ENCODE data around the gene GLTP. TPM values are rescaled to one million over a fixed set of nuclear protein-coding genes. Genes with fewer than 3 reads are reported as not detected.

Gene GLTP
- total and polyA plus RNA-seq, 2 experiments from 2014 or later = 20.5 to 24.9 TPM

GRCh38 chr12:109926016-109926415 is 45.7 kb upstream of the GLTP start:
- no peaks in the 10 kb centered on the region for H3K9me3 ChIP-seq (ENCODE audit: low read depth)
- peaks cover 6% of the 10 kb centered on the region for H3K4me1 ChIP-seq (ENCODE audit: low read depth)
- no peaks in the 10 kb centered on the region for H3K36me3 ChIP-seq
- no peaks in the 10 kb centered on the region for H3K27me3 ChIP-seq
- no peak for TF ChIP-seq CTCF (IDR thresholded peaks at IDR 0.05; ENCODE audit: low read depth, low read length)
- DNase-seq (ENCODE audit: low read depth in 1 of 2, low spot score in 1 of 2) = no peak
- no peak overlapping the region for H3K4me3 ChIP-seq
- H3K27ac ChIP-seq = peak overlapping the region; percentile 73

GRCh38 chr12:109925185-109925840 is 45.0 kb upstream of the GLTP start:
- Histone ChIP-seq H3K4me1 (ENCODE audit: low read depth) (peaks cover 6% of the 10 kb centered on the region), H3K27me3 (no peaks in the 10 kb centered on the region), H3K4me3 (no peak overlapping the region), H3K27ac (peak overlapping the region; percentile 73), H3K36me3 (no peaks in the 10 kb centered on the region), H3K9me3 (ENCODE audit: low read depth) (no peaks in the 10 kb centered on the region)
- TF ChIP-seq CTCF (IDR thresholded peaks at IDR 0.05; ENCODE audit: low read depth, low read length) = no peak
- DNase-seq (ENCODE audit: low read depth in 1 of 2, low spot score in 1 of 2) = peak in 1 of 2 donors; percentile 37

DNA sequence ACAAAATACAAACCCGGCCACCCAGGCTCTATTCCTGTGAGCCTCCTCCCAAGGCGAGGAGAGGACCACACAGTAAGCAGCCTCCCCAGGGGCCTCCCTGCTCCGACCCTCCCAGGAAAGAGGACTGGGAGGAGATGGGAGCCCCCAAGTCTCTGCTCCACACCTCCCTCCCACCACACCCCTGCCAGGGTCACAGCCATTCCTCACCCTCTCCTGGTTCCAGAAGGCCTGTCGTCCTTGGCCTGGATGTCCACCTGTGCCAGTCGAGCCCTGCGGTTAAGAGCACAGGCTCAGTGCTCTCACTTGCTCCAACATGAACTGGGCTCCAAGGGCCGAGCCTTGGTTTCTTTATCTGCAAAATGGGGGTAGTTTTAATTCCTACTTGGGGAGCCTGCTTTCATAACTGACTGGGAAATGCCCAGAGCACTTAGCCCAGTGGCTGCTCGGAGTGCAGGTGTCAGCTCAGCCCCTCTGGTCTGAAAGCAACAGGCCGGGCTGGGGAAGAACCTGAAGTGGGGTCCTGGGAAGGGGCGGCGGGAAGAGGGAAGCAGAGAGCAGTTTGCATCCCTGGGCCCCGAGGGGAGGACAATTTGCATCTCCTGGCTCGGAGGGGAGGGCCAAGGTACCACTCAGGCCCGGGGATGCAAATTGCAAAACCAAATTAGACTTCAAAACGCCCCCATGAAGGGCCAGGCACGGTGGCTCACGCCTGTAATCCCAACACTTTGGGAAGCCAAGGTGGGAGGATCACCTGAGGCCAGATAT is 43.3 kb upstream of the GLTP start:
- peaks cover 6% of the 10 kb centered on the region for H3K4me1 ChIP-seq (ENCODE audit: low read depth)
- no peak for DNase-seq (ENCODE audit: low read depth in 1 of 2, low spot score in 1 of 2)
- H3K27me3 ChIP-seq = no peaks in the 10 kb centered on the region
- no peak for TF ChIP-seq CTCF (IDR thresholded peaks at IDR 0.05; ENCODE audit: low read depth, low read length)
- no peak overlapping the region for H3K27ac ChIP-seq
- H3K9me3 ChIP-seq (ENCODE audit: low read depth) = no peaks in the 10 kb centered on the region
- no peak overlapping the region for H3K4me3 ChIP-seq
- H3K36me3 ChIP-seq = peaks cover 8% of the 10 kb centered on the region

GRCh38 chr12:109923038-109923437 is 42.7 kb upstream of the GLTP start:
- no peaks in the 10 kb centered on the region for H3K9me3 ChIP-seq (ENCODE audit: low read depth)
- TF ChIP-seq CTCF (IDR thresholded peaks at IDR 0.05; ENCODE audit: low read depth, low read length) = no peak
- peaks cover 9% of the 10 kb centered on the region for H3K36me3 ChIP-seq
- H3K27ac ChIP-seq = no peak overlapping the region
- DNase-seq (ENCODE audit: low read depth in 1 of 2, low spot score in 1 of 2) = no peak
- H3K4me1 ChIP-seq (ENCODE audit: low read depth) = peaks cover 6% of the 10 kb centered on the region
- no peaks in the 10 kb centered on the region for H3K27me3 ChIP-seq
- H3K4me3 ChIP-seq = no peak overlapping the region

DNA sequence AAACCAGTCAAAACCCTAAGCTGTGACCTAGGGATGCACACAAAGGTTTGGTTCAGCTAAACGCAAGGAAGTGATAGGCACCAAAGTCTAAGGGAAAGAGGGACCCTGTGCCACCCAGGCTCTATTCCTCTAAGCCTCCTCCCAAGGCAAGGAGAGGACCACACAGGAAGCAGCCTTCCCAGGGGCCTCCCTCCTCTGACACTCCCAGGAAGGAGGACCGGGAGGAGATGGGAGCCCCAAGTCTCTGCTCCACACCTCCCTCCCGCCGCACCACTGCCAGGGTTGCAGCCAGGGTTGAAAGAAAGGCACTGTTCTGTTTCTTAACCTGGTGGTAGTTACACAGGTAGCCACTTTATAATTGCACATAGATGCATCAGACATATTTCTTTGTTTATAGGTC is 41.6 kb upstream of the GLTP start:
- no peak for TF ChIP-seq CTCF (IDR thresholded peaks at IDR 0.05; ENCODE audit: low read depth, low read length)
- Histone ChIP-seq H3K36me3 (peaks cover 20% of the 10 kb centered on the region), H3K4me3 (no peak overlapping the region), H3K9me3 (ENCODE audit: low read depth) (no peaks in the 10 kb centered on the region), H3K4me1 (ENCODE audit: low read depth) (peaks cover 6% of the 10 kb centered on the region), H3K27ac (no peak overlapping the region), H3K27me3 (no peaks in the 10 kb centered on the region)
- no peak for DNase-seq (ENCODE audit: low read depth in 1 of 2, low spot score in 1 of 2)
